ENCODE results near the gene HPCA. TPM values are rescaled to one million over a fixed set of nuclear protein-coding genes. Genes with fewer than 3 reads are reported as not detected.

The HPCA gene
- total RNA-seq, 2 donors from 2014 or later = 0.98 TPM; not detected in 1

DNA sequence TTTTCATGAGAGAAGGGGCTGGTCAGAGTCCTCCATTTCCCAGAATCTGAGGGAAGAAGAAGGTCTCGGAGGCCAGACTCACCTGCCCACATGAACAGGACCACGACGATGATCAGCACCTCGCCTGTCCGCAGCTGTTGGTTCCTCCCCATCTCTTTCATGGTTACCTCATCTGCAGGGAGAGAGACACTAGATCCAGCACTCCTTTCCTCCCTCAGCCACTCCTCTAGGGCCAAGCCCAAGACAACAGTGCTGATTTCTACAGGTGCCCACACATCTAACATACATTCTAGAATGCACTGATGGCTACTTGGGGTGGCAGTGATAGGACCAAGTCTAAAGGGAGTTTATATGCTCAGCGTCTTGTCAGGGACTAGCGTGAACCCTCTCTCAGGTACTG, 18.6 kb upstream of the HPCA start:
- no peak for ATAC-seq (replicated peaks)
- no peak overlapping the region for H3K4me3 Mint-ChIP-seq
- H3K27ac Mint-ChIP-seq = no peak overlapping the region
- peaks cover 33% of the 10 kb centered on the region for H3K27me3 Mint-ChIP-seq
- no peaks in the 10 kb centered on the region for H3K9me3 Mint-ChIP-seq
- H3K4me1 Mint-ChIP-seq = peaks cover 3% of the 10 kb centered on the region
- peaks cover 31% of the 10 kb centered on the region for H3K36me3 Mint-ChIP-seq (ENCODE audit: low read depth)

GRCh38 chr1:32868085-32868484, 18.2 kb upstream of the HPCA start:
- no peak overlapping the region for H3K27ac Mint-ChIP-seq
- H3K4me1 Mint-ChIP-seq = peaks cover 5% of the 10 kb centered on the region
- no peak overlapping the region for H3K4me3 Mint-ChIP-seq
- H3K9me3 Mint-ChIP-seq = no peaks in the 10 kb centered on the region
- H3K36me3 Mint-ChIP-seq (ENCODE audit: low read depth) = peaks cover 26% of the 10 kb centered on the region
- ATAC-seq (replicated peaks) = no peak
- peaks cover 35% of the 10 kb centered on the region for H3K27me3 Mint-ChIP-seq

GRCh38 chr1:32868806-32869455, 17.4 kb upstream of the HPCA start:
- H3K9me3 Mint-ChIP-seq = no peaks in the 10 kb centered on the region
- H3K4me3 Mint-ChIP-seq = peak overlapping the region; percentile 58
- H3K27ac Mint-ChIP-seq = no peak overlapping the region
- peaks cover 5% of the 10 kb centered on the region for H3K4me1 Mint-ChIP-seq
- peaks cover 35% of the 10 kb centered on the region for H3K27me3 Mint-ChIP-seq
- ATAC-seq (replicated peaks) = no peak
- peaks cover 26% of the 10 kb centered on the region for H3K36me3 Mint-ChIP-seq (ENCODE audit: low read depth)

- H3K4me3 Mint-ChIP-seq = peak overlapping the region; percentile 58
- H3K4me1 Mint-ChIP-seq = peaks cover 5% of the 10 kb centered on the region
- no peaks in the 10 kb centered on the region for H3K9me3 Mint-ChIP-seq
- H3K27me3 Mint-ChIP-seq = peaks cover 39% of the 10 kb centered on the region
- no peak overlapping the region for H3K27ac Mint-ChIP-seq
- peaks cover 26% of the 10 kb centered on the region for H3K36me3 Mint-ChIP-seq (ENCODE audit: low read depth)
- no peak for ATAC-seq (replicated peaks)
These were observed 16.2 kb upstream of the HPCA start for GRCh38 chr1:32869923-32870614.

GRCh38 chr1:32870615-32871363, 15.5 kb upstream of the HPCA start, which contains the start of gene FNDC5:
Gene FNDC5 (minus strand): TSS chr1:32870912.
- peaks cover 10% of the 10 kb centered on the region for H3K4me1 Mint-ChIP-seq
- no peaks in the 10 kb centered on the region for H3K9me3 Mint-ChIP-seq
- H3K4me3 Mint-ChIP-seq = peak within 1 kb of the TSS; percentile 58
- no peak within 1 kb of the TSS for H3K27ac Mint-ChIP-seq
- H3K27me3 Mint-ChIP-seq = peaks cover 46% of the 10 kb centered on the region
- peaks cover 26% of the 10 kb centered on the region for H3K36me3 Mint-ChIP-seq (ENCODE audit: low read depth)
- no peak for ATAC-seq (replicated peaks)

- no peak for ATAC-seq (replicated peaks)
- H3K36me3 Mint-ChIP-seq (ENCODE audit: low read depth) = peaks cover 26% of the 10 kb centered on the region
- peaks cover 48% of the 10 kb centered on the region for H3K27me3 Mint-ChIP-seq
- peak overlapping the region; percentile 46 for H3K4me3 Mint-ChIP-seq
- no peaks in the 10 kb centered on the region for H3K9me3 Mint-ChIP-seq
- H3K4me1 Mint-ChIP-seq = peaks cover 11% of the 10 kb centered on the region
- H3K27ac Mint-ChIP-seq = no peak overlapping the region
These were observed 14.7 kb upstream of the HPCA start for GRCh38 chr1:32871364-32872191.

DNA sequence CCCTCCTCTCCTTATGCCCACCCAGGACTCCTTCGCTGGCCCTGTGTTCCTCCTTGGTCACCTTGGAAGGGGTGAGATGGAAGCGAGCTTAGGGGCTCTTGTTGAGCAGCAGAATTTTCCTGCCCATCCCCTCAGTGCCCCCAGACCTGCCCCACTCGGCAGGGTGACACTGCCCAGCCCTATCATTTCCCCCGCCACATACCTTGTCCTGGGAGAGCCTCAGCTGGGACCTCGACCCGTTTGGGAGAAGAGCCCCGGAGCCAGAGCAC, 14.2 kb upstream of the HPCA start:
- Mint-ChIP-seq H3K27ac (no peak overlapping the region), H3K4me1 (peaks cover 11% of the 10 kb centered on the region), H3K27me3 (peaks cover 48% of the 10 kb centered on the region), H3K9me3 (no peaks in the 10 kb centered on the region), H3K36me3 (ENCODE audit: low read depth) (peaks cover 23% of the 10 kb centered on the region), H3K4me3 (no peak overlapping the region)
- no peak for ATAC-seq (replicated peaks)

DNA sequence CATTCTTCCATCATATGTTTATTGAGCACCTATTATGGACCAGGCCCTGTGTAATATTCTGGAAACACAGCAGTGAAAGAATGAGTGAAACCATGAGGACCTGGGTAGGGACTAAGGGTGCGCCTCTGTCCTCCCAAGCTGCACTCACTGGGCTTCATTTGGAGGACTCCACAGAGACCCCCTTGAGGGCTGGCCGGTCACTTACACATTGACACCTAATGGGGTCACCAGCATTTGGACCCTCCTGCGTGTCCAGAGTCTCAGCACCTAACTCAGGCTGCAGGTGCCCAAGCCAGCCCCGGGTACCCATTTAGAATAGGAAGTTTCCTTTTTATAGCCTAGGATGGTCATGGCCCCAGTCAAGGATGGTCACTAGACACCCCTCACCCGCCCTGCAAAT, 12.8 kb upstream of the HPCA start:
- Mint-ChIP-seq H3K36me3 (ENCODE audit: low read depth) (peaks cover 19% of the 10 kb centered on the region), H3K4me3 (no peak overlapping the region), H3K27me3 (peaks cover 50% of the 10 kb centered on the region), H3K4me1 (peaks cover 11% of the 10 kb centered on the region), H3K9me3 (no peaks in the 10 kb centered on the region), H3K27ac (no peak overlapping the region)
- no peak for ATAC-seq (replicated peaks)

DNA sequence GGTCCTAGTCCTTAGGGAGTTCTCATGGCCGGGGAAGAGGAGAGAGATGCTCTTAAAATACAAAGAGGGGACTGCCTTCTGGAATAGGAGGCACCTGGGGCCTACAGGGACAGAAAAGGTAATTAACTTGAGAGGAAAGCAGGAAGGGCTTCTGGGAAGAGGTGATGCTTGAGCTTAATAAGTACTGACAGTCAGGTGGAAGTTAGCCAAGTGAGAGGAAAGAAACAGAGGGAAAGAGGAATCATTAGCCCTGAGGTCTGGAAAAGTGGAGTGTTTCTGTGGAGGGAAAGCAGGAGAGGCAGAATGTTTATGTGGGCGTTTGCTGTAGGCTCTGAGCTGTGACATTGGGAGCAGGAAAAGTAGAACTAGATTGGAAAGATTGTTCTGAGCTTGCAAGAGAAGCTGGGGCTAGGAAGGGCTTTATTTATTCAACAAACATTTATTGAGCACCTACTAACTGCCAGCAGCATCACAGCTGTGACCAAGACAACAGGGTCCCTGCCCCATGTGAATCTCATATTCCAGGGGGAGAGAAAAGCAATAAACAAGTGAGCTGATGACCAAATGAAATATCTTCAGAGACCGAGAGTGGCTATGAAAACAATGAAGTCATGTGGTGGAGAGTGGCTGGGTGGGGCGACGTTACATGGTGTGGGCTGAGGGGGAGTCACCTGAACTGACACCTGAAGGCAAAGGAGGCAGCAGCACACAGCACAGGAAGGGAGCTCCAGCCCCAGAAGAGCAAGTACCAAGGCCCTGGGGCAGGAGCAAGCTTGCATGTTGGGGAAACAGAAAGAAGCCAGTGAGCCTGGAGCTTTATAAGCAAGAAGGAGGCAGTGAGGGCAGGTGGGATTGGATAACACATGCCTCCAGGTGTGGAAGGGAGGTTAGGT, 11.2 kb upstream of the HPCA start:
- peaks cover 11% of the 10 kb centered on the region for H3K4me1 Mint-ChIP-seq
- H3K9me3 Mint-ChIP-seq = no peaks in the 10 kb centered on the region
- peak overlapping the region; percentile 36 for H3K27ac Mint-ChIP-seq
- peaks cover 35% of the 10 kb centered on the region for H3K27me3 Mint-ChIP-seq
- no peak overlapping the region for H3K4me3 Mint-ChIP-seq
- no peak for ATAC-seq (replicated peaks)
- H3K36me3 Mint-ChIP-seq (ENCODE audit: low read depth) = peaks cover 2% of the 10 kb centered on the region

DNA sequence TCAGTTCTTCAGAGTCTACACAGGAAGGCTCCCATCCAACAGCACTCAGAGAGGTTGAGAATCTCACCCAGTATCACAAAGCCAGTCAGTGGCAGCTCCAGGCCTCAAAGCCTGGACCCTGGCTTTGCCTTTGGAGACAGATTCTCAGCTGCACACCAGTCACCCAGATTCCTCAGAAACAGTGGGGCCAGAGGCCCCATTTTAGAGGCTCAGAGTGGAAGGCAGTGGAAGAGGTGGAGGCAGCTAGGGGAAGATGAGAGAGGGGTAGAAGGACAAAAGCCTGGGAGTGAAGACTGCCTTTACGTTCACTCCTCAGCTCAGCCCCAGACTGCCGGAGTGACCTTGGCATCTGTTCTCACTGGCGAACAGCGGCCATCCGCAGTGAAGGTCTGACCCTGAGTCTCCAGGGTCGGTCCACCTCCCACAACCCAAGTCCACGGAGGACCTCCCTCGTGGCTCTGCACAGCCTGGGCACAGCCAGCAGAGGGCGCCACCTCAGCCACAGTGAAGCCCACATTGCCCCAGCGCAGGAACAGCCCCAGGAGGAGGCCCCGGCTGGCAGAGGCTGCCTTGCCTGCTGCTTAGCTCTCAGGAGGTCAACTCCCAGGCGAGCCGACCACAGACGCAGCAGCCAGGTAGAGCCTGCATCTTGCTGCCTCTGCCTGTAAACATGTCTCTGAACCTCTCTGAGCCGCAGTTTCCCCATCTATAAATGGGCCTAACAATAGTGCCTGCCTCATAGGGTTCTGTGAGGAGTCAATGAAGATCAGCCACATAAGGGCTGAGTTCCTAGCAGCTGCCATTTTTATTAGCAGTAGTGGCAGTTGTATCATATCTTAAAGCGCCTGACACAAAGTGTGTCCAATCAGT, 9.7 kb upstream of the HPCA start:
- Mint-ChIP-seq H3K27me3 (peaks cover 31% of the 10 kb centered on the region), H3K4me3 (no peak overlapping the region), H3K4me1 (peaks cover 11% of the 10 kb centered on the region), H3K9me3 (no peaks in the 10 kb centered on the region), H3K36me3 (ENCODE audit: low read depth) (no peaks in the 10 kb centered on the region), H3K27ac (no peak overlapping the region)
- ATAC-seq (replicated peaks) = peak; percentile 84

GRCh38 chr1:32877211-32878110, 8.8 kb upstream of the HPCA start:
- Mint-ChIP-seq H3K9me3 (no peaks in the 10 kb centered on the region), H3K36me3 (ENCODE audit: low read depth) (no peaks in the 10 kb centered on the region), H3K4me3 (no peak overlapping the region), H3K27ac (no peak overlapping the region), H3K4me1 (peaks cover 10% of the 10 kb centered on the region), H3K27me3 (peaks cover 26% of the 10 kb centered on the region)
- ATAC-seq (replicated peaks) = no peak

GRCh38 chr1:32878183-32878582, 8.1 kb upstream of the HPCA start:
- Mint-ChIP-seq H3K4me1 (peaks cover 5% of the 10 kb centered on the region), H3K9me3 (no peaks in the 10 kb centered on the region), H3K27ac (no peak overlapping the region), H3K36me3 (ENCODE audit: low read depth) (no peaks in the 10 kb centered on the region), H3K27me3 (peaks cover 22% of the 10 kb centered on the region), H3K4me3 (no peak overlapping the region)
- ATAC-seq (replicated peaks) = no peak
